AML-193 (cell line): ENCODE measurements around the gene NGRN.

ENCODE experiments used
- DNase-seq, 2 experiments: peaks; one replicate each; lab custom pipeline; 2025; lab: John Stamatoyannopoulos, UW

The NGRN gene, protein sequence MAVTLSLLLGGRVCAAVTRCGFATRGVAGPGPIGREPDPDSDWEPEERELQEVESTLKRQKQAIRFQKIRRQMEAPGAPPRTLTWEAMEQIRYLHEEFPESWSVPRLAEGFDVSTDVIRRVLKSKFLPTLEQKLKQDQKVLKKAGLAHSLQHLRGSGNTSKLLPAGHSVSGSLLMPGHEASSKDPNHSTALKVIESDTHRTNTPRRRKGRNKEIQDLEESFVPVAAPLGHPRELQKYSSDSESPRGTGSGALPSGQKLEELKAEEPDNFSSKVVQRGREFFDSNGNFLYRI

DNA sequence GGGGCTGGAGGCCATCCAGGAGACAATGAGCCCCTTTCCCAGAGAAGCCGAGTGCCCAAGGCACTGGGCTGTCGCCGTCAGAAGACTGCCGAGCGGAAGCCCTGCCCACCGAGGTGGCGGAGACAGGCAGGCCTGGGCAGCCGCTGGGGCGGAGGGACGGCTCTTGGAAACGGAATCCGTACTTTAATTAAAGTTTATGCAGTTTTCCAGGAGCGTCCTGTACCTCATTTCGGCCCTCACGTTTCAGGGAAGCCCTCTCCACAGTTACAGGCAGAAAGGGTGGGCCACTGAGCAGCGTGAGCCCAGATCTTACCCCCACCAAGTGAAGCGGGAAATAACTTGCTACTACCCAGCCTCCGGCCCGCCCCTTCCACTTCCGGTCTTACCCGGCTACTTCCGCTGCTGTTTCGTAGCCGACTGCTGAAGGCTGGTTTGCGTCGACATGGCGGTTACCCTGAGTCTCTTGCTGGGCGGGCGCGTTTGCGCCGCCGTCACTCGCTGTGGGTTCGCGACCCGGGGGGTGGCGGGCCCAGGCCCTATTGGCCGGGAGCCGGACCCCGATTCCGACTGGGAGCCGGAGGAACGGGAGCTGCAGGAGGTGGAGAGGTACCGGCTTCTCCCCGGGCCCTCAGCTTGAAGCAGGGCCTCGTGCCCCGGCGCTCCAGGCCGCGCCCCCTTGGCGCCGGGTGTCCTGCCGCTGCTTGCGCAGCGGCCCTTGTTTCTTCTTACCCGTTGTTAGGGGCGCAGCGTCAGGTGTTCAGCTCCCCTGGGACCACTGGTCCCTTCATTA lies at the start of gene NGRN:
TSS of gene NGRN (plus strand) at position 402 of the 790 bp plus-strand sequence. CDS start at position 443, 41 bp downstream.
- peak; percentile 82 to 84 for DNase-seq

DNA sequence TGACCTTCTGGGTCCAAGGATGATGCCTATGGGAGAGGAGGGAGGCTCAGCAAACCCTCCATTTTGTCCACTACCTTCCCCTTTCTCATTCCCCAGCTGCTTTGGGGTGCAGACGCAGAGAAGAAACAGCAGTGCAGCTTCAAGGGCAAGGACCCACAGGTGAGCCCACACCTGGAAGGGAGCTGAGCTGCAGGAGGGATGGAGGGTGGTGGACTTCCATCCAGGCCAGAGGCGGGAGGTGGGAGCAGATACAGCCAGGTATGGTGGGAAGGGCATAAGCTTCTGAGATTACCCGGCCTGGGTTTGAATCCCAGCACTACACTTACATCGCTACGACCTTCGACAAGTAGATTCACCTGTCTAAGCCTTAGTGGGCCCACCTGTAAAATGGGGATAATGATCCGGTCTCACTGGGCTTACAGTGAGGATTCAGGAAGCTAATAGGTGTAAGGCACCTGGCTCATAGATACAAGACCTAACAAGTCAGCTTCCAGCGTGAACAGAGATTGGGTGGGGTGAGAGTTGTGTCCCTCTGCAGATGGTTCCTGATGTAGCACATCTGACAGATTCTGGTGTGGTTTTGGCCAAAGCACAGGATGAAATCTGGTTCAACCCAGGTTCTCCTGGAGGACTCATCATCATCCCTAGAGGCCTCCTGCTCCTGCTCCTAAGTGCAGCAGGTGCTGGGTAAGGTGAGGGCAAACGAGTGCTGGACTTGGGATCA lies 47.6 kb upstream of the NGRN start:
- DNase-seq = no peak

DNA sequence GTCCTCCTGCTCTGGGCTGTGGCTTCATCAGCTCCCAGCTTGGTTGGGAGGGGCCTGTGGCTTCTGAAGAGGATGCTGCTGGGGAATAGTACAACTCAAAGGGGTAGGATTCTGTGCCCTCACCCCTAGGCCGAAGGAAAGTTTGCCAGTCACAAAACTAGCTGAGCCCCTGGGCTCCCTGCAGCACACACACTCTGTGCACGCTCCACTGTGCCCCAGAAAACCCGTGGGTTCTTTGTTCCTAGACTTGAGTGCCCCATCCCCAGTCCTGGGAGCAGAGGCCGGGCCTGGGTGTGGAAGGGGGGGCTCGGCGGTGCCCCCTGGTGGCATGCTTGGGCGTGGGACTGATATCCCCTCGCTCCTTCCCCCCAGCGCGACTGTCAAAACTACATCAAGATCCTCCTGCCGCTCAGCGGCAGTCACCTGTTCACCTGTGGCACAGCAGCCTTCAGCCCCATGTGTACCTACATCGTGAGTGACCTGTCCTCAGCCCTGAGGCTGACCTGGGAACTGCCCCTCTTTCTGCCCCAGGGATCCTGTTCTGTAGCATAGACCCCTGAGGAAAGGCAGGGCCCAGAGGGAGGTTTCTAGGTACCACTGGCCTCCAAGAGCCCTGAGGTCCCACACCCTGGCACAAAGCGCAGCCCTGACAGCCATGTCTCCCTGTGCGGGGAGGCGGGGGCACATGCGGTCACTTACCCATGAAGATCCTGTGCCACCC lies 45.9 kb upstream of the NGRN start:
- DNase-seq = no peak

DNA sequence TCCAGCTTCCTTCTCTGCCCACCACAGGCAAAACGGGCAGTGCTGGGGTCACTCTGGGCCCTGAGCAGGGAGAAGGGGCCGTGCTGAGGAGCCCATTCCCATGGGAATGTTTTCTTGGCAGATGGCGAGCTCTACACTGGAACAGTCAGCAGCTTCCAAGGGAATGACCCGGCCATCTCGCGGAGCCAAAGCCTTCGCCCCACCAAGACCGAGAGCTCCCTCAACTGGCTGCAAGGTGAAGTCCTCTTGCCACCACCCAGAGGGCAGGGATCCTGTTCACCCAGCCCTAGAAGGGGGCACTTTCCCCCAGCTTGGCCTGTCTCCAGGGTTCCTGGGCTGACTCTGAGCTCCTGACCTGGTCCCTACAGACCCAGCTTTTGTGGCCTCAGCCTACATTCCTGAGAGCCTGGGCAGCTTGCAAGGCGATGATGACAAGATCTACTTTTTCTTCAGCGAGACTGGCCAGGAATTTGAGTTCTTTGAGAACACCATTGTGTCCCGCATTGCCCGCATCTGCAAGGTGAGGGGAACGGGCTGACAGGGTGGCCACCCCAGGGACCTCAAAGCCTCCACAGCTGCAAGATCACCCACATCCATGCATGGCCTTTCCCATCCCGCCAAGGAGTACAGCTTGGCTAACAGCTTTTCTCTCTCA lies 44.1 kb upstream of the NGRN start:
- DNase-seq = peak; percentile 17 to 33

DNA sequence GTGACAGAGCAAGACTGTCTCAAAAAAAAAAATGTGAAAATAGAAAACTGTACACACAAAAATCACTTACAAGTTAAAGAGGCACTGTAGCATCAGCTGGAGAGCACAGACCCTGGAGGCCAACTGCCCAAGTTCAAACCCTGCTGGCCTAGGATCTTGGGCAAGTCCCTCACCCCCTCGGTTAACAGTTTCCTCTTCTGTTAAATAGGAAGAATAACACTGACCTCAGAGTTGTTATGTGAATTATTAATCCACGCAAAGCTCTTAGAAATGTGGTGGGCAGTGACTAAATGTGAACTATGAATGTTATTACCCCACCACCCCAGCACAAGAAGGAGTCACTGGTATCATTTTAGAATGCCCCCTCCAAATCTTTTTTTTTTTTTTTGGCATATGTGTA lies 42.9 kb upstream of the NGRN start:
- no peak for DNase-seq

DNA sequence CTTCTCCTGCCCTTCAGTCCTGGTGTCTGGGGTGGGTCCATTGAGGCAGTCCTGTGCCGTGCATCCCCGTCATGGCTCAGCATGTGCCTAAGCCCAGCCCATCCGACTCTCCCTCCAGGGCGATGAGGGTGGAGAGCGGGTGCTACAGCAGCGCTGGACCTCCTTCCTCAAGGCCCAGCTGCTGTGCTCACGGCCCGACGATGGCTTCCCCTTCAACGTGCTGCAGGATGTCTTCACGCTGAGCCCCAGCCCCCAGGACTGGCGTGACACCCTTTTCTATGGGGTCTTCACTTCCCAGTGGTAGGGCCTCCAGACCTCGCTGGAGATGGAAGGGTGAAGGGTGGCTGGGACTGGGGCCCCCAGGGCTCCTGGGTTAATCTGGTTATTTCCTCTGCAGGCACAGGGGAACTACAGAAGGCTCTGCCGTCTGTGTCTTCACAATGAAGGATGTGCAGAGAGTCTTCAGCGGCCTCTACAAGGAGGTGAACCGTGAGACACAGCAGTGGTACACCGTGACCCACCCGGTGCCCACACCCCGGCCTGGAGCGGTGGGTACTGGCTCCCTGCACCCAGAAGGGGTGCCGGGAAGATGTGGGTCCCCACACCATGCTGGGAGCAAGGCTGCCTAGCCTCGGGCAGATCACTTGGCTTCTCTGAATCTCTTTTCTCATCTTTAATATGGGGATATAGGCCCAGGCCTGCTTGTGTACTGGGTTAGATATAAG lies 41.9 kb upstream of the NGRN start:
- no peak for DNase-seq

DNA sequence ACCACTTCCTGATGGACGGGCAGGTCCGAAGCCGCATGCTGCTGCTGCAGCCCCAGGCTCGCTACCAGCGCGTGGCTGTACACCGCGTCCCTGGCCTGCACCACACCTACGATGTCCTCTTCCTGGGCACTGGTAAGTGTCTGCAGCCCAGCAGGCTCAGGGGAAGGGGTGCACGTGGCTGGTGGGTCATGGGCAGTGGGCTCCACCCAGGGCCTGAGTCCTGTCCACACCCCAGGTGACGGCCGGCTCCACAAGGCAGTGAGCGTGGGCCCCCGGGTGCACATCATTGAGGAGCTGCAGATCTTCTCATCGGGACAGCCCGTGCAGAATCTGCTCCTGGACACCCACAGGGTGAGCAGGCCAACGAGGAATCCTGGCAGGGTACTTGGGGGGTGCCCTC lies 40.4 kb upstream of the NGRN start:
- no peak for DNase-seq

DNA sequence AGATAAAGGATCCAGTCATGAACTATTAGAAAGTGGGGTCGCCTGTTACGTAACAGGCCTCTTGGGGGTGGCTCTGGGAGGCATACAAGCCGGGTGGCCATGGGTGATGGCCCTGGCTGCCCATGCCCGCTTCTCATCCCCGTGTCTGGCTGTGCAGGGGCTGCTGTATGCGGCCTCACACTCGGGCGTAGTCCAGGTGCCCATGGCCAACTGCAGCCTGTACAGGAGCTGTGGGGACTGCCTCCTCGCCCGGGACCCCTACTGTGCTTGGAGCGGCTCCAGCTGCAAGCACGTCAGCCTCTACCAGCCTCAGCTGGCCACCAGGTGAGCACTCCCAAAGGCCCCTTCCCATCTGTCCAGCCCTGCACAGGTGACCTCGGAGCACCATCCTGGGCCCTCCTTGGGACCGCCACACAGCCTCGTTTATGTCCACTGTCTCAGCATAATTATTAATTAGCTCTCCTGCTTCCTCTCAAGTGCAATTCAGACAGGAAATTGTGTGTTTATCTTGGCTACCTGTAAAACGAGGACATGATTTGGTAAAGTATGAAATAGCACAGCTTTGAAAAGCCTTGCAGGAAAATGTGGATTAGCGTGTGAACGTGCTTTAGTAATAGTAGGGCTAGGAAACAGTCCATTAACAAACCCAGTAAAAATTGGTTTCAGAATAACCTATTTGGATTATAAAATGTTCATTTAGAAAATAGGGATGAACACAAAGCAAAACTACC lies 39.8 kb upstream of the NGRN start:
- DNase-seq = no peak

DNA sequence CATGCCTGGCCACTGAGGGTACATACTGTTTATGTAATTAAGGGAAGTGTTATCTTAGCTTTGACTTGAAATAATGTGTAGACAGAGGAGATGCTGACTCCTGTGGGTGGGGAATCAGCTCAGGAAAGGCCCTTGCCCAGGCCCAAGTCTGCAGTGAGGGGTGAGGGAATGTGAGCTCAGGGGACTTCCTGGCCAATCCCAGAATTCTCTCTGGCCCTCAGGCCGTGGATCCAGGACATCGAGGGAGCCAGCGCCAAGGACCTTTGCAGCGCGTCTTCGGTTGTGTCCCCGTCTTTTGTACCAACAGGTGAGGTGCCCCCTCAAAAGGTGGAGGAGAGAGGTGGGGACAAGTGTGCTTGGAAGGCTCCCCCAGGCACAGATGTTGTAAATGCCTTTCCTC lies 38.1 kb upstream of the NGRN start:
- DNase-seq = no peak

DNA sequence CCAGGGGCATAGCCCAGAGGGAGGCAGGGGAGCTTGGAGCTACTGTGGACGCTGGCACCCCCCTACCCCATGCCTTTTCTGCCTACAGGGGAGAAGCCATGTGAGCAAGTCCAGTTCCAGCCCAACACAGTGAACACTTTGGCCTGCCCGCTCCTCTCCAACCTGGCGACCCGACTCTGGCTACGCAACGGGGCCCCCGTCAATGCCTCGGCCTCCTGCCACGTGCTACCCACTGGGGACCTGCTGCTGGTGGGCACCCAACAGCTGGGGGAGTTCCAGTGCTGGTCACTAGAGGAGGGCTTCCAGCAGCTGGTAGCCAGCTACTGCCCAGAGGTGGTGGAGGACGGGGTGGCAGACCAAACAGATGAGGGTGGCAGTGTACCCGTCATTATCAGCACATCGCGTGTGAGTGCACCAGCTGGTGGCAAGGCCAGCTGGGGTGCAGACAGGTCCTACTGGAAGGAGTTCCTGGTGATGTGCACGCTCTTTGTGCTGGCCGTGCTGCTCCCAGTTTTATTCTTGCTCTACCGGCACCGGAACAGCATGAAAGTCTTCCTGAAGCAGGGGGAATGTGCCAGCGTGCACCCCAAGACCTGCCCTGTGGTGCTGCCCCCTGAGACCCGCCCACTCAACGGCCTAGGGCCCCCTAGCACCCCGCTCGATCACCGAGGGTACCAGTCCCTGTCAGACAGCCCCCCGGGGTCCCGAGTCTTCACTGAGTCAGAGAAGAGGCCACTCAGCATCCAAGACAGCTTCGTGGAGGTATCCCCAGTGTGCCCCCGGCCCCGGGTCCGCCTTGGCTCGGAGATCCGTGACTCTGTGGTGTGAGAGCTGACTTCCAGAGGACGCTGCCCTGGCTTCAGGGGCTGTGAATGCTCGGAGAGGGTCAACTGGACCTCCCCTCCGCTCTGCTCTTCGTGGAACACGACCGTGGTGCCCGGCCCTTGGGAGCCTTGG lies 37.4 kb upstream of the NGRN start:
- DNase-seq = no peak

DNA sequence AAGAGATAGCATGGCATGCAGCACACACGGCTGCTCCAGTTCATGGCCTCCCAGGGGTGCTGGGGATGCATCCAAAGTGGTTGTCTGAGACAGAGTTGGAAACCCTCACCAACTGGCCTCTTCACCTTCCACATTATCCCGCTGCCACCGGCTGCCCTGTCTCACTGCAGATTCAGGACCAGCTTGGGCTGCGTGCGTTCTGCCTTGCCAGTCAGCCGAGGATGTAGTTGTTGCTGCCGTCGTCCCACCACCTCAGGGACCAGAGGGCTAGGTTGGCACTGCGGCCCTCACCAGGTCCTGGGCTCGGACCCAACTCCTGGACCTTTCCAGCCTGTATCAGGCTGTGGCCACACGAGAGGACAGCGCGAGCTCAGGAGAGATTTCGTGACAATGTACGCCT lies 36.5 kb upstream of the NGRN start:
- DNase-seq = no peak

DNA sequence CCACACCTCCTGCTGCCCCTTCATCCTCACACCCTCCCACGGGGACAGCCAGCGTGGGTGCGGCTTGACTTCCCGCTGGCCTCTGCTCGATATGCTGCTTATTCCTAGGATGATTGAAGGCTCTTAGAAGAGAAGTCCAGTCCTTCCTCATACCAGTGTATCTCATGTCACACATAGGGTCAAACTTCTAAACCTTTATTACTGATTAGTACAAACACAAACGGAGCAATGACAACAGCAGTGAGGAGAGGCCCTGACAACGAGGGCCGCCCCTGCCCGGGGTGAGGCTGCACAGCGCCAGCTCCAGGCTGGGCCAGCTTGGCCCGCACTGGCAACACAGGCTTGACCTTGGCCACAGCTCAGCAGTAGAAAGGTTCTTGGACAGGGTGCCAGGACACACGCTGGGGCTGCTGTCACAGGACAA lies 35.4 kb upstream of the NGRN start:
- no peak for DNase-seq

DNA sequence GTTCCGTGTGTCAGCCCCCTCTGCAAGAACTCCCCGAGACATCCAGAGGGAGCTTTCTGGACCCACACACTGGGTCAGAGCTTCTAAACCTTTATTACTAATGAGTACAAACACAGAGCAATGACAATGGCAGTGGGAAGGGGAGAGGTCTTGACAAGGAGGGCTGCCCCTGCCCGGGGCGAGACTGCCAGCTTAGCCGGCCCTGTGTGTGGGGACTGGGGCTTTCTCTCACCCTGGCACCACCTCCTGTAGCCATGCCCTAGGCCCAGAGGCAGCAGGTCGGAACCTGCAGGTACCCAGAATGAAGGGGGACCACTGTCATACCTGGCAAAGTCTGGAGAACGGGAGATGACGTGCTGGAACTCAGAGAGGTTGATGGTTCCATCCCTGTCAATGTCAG lies 34.9 kb upstream of the NGRN start:
- DNase-seq = no peak

DNA sequence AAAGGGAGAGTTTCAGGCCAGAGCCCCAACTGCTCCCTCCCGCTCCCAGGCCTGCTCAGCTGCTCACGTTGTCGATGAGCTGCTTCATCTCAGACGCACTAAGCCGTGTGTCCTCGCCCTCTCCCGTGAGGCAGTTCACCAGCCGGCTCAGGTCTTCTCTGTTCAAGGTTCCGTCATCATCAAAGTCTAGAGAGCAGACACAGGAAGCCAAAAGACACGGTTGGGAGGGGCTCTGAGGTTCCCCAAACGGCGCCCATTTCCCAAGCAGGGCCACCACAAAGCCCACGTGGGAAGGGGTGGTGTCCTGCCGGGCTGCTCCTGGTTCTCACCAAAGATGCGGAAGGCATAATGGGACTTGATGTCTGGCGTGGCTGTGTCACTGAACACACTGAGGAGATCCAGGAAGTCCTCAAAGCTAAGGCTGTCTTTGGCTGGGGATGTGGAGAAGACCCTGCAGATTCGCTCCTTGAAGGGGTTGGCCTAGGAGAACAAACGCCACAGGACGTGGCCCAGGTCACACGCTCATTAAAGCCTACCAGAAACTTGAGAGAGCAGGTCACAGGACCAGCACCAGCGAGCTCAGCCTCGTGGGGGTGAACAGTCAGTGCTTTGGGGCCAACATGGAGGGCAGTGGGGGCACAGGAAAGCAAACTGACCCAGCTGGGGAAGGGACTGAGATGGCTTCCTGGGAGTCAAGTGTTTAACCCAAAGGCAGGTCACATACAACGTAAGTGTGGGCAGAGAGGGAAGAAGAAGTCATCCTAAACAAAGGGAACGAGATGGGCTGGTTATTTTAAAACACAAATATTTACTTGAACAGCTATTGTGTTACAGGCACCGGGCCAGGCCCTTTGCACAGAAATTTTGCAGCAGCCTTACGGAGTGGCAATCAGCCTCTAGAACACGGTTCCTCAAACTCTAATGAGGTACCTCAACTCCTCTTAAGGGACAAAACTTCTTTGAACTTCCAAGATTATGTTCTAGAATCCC lies 34.1 kb upstream of the NGRN start:
- DNase-seq = peak; percentile 79 to 81

DNA sequence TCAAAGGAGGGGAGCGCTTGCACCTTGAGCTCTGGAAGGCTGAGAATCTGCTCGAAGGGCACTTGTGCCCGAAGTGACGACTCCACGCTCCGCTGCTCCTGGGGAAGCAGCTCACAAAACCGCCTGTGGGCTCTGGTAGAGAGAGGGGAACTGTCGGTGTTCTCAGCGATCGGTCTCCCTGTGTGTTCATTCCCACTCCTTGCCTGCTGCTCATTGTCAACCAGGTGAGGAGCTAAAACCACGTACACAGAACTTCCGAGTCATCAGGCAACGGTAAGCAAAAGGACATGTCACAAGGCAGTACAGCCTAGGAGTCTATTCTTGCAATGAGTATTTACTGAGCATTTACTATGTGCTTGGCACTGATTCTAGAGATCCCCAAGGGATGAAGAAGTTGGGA lies 33.3 kb upstream of the NGRN start:
- DNase-seq = peak in 1 of 2 experiments; percentile 10

DNA sequence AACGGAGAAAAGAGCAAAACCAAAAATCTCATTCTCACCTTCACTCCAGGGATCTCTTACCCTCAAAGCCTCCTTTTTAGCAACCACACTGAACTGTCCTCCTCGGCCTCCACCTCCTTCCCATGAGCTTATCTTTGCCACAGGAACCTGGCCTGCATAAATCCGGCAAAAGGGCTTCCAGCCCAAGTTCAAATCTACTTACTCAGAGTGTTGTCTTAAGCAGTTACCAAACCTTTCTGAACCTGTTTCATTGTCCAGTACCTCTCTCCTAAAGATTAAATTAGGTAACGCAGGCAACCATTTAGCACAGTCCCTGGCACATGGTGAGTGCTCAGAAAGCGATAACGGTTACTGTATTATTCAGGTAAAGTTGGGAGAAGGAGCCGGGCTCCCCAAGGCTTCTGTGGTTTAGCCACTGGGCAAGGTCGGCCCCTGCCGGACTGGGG lies 32.5 kb upstream of the NGRN start:
- peak in 1 of 2 experiments; percentile 48 for DNase-seq

DNA sequence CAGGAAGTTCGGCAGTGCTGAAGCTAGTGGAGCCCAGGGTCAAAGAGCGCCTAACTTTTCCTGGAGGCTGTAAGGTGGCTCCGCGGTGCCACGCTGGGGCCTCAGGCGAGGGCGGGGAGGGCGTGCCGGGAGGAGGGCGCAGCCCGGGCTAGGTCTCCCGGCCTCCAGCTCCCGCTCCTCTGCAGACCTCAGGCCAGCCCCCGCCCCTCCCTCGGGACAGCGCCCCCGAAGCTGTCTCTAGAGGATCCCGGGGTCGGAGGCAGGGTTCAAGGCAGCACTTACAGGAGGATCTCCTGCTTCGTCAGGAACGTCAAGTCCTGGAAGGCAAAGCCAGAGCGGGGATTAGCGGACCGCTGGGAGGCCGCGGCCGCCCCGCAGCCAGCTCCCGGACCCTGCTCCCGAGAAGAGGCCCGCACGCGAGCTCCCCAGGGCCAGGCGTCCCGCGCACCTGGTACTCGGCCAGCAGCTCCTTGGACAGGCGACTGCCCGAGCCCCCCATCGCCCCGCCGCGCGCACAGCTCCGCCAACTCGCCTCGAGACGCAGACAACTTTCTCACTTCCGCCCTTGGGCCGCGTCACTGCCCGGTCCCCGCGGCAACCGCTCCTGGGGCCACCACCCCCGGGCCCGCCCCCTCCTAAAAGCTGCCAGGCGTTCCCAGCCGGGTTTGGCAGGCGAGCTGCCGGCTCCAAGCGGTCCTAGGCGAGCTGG lies 31.9 kb upstream of the NGRN start, which contains the start of gene CIB1:
TSS of gene CIB1 (minus strand) at position 555 of the 709 bp plus-strand sequence. CDS start at position 499, 56 bp downstream.
- peak; percentile 86 to 93 for DNase-seq
